ENCODE measurements around the gene RELN.
"Not testable (repeated sequence)": the region's sequence is repeated elsewhere in the genome, so short reads cannot be mapped to it uniquely, and the experiment has no call there.

Gene RELN

DNA sequence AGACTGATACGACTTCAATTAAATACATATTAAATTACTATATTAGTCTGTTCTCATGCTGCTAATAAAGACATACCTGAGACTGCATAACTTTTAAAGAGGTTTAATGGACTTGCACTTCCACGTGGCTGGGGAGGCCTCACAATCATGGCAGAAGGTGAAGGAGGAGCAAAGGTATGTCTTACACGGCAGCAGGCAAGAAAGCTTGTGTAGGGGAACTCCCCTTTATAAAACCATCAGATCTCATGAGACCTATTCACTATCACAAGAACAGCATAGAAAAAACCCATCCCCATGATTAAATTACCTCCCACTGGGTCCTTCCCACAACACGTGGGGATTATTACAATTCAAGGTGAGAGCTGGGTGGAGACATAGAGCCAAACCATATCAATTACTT lies 92.6 kb downstream of the RELN start:
- not testable (repeated sequence) for DNase-seq (ENCODE audit: low read depth, low spot score)

DNA sequence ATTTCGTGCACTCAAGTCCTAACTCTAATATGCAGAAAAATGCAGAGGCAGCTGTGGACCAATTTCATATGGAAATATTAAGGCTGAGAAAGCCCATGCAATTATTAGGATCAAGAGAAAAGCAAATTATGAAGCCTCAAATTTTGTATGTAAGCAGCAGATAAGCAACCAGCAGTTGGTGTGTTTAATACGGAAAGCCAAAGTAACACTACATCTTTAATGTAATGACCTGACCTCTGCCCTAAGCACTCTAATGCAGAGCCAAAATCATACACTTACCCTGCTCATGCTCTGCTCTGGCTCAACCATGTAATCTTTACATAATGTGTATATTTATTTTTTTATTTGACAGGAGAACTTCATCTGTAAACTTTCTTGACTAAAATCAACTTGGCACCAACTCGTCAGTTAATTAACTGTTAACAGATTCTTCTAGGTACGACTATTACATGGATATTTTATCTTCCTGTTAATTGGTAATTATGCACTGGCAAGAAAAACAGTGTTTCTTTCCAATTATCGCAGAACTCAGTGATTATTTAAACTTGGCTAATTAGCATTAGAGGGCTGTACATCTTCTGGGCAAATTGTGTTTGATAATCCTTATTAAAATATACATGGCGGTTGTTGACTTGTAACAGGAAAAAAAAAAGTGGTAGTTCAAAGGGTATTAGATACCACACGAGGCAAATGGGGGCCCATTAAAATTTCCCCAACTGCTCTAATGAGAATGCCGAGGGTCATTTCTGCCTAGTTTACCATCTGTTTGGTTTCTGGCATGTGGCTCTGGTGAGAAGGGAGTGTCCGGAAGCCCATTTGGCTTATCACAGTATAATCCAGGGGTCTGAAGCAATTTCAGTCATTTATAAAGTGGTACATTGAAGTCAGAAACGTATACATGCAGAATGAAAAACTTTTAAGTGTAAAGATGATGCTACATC lies 94.5 kb downstream of the RELN start:
- DNase-seq (ENCODE audit: low read depth, low spot score): no peak

DNA sequence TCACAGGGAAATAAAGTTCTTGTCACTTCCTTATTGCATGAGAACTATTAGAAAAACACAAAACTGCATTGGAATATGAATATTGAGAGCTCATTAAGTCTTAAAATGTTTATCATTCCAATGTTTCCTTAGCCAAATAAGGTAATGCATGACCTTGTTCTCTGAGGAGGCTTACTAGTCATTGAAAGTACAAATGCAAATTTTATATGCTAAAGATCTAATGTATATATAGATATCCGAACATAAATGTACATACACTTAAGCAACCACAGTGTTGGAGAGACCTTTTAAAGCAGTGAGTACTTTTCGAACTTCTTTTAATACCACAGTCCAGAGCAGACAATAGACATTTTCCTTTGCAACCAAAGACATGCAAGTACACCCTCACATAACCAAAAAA lies 96.1 kb downstream of the RELN start:
- DNase-seq (ENCODE audit: low read depth, low spot score): no peak

DNA sequence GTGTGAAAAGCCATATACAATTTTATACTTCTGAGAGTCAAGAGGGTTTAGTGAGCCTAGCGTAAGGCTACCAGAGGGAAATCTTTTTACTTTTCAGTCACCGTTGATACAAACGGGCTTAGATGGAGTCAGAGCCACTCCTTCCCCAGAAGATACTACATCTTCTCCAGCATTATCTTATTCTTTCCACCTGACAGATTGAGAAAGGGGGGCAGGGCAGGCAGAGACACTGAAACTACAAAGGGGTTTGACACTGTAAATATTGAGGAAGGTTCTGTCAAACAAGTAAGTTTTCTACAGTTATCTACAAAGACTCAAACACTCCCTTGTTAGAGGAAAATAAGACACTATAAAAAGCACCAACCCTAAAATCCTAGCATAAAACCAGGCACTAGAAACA lies 100.0 kb downstream of the RELN start:
- no peak for DNase-seq (ENCODE audit: low read depth, low spot score)

DNA sequence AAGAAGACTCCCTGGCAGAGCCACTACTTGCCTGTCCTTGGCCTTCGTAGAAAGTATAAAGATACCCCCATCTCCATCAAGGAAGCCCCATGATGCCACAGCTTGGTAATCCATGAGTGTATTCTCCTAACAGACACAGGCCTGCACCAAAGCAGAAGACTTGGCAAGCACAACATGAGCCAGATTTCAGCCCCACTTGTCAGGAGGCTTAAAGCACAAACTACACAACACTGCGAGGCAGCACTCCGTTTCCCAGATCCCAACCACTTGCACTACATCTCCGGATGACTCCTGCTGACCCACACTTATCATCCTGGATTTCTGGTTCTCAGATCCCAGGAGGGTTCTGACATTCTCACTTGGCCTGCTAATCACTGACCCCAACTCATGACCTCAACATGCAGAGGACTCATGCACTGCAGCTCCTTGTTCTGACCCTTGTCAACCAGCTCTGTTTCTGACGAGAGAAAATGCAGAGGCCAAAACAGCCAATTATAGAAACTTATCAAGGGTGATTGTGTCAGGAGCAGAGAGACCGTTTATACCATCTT lies 100.8 kb downstream of the RELN start:
- DNase-seq (ENCODE audit: low read depth, low spot score): no peak

DNA sequence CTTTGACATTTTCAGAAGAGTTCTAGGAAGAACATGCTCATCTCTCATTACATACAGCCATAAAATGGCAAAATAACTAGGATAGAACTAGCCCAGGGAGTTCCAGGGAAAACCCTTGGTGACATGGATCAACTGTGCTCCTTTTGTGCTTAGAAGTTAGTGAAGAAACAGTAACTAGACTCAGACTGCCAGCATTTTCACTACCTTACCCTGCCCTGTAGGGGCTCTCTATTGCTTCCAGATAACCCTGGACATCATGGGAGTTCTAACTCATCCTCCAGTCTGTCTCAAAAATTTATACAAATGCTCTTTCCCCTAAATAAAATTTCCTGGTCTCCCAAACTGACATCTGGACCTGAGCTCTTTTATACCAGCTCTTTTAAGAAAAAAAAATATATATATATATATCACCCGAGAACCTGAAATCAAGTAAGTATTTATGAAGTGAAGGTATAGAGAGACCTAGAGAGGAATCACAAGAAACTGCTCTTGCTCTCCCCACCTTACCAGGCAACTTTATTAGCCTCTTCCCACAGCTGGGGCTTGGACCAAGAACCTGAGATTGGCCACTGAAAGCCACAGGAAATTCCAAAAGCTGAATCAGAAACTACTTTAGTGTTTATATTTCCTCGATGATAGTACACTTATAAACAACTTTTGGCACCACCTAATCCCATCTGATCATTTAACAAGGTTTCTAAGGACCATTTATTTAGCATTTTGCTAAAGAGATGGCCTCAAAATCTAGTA lies 101.4 kb downstream of the RELN start:
- no peak for DNase-seq (ENCODE audit: low read depth, low spot score)

DNA sequence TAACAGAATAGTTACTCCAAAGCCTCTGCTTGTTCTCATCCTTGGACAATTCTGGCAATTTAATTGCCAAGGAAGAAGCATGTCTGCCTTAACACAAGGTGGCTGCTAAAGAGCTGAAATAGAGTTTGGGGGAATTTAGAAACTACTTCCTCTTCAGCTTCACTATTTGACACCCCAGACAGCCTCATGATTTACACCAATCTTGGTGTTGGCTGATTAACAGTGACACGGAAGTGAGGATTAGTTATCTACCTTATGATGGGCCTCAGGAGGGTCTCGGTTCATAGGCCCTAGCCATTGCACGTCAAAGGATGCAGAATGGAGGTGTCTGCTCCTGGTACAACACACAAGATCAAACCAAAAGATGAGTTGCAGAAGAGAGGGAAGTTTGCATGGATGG lies 102.4 kb downstream of the RELN start:
- DNase-seq (ENCODE audit: low read depth, low spot score): no peak

DNA sequence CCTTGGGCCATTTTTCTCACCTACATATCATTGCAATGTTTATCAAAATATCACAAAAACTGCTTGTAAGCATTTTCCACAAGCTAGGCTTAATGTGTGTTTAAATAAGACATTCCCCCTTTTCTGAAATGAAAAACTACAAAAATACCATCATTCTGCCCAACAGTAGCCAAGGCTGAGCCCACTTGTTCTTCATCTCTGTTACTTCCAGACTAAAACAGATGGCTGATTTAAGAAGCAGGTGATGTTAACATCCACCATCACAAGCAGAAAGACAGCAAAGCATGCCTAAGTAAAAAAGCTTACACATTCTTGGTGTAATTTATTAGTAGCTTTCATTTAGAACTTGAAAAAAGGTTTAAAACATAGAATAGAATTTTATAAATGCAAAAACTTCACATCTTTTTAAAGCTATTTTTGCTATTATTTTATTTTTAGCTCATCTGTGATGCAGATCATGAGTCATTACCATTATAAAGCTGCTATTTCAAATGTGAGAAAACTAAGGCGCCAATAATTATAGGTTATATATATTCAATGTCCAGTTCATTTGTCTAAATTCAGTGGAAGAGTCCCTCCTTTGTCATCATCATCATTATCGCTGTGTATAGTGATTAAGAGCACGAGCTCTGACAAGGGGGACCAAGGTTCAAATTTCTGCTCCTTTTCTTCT lies 109.4 kb downstream of the RELN start:
- no peak for DNase-seq (ENCODE audit: low read depth, low spot score)

DNA sequence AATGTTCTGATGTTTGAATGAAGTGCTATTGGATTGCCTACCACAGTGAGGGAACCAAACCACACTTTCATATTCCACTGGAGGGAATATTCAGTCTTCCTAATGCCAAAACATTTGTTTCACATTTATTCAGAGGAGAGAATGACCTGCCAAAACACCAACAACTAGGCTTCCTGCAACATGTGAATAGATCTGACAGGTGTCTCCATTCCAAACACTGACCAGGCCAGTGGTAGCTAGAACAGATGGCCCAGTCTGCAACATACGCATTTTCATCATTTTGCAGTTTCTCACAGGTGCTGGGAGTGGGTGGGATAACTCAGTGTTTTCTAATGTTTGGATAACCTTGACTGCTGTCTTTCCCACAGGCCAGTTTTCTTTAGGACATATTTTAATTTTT lies 110.0 kb downstream of the RELN start:
- no peak for DNase-seq (ENCODE audit: low read depth, low spot score)

DNA sequence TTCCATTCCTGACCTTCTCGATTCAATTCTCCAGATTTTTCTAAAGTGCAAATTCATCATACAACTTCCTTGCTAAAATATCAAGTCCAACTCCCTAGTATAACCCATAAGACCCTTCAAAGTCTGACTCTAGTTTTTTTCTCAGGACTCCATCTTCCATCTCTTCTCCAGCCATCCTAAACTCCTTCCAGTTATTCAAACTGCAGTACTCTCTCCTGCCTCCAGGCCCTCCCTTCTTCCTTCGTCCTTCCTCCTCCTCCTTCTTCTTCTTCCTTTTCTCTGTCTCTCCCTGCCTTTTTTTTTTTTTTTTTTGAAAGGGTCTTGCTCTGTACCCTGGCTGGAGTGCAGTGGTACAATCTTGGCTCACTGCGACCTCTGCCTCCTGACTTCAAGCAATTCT lies 111.9 kb downstream of the RELN start:
- no peak for DNase-seq (ENCODE audit: low read depth, low spot score)

DNA sequence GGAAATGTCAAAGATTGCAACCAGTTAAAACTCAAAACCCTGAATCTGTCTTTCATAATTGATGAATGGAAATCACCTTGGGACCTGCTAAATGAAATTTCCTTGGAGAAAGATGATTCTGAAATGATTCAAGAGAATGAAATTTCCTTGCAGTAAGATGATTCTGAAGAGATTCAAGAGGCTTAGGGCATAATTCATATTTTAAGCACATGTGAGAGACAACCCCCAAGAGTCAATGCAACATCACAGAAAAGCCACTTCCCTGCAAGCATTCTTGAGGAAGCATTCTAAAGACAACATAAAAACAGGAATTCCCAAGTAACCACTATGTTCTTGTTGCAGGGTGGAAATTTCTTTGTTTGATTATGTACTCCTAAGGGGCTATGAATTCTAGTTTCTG lies 113.7 kb downstream of the RELN start:
- DNase-seq (ENCODE audit: low read depth, low spot score): no peak

DNA sequence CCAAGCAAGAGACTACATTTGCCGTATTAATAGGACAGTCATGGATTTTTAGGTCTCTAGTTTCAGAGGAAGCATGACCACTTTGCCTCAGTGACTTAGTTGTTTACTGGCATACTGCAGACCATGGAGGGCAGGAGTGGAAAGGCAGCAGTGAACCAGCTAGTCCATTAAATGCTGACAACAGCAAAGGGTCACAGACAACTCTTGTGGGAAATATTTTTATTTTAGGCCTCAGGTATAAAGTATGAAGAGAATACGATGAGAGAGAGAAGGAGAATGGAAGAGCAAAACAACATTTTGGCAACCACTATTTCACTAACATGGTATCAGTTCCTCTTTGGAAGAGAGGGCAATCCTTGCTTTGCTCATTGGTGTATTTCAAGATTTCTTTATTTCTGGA lies 118.0 kb downstream of the RELN start:
- no peak for DNase-seq (ENCODE audit: low read depth, low spot score)

DNA sequence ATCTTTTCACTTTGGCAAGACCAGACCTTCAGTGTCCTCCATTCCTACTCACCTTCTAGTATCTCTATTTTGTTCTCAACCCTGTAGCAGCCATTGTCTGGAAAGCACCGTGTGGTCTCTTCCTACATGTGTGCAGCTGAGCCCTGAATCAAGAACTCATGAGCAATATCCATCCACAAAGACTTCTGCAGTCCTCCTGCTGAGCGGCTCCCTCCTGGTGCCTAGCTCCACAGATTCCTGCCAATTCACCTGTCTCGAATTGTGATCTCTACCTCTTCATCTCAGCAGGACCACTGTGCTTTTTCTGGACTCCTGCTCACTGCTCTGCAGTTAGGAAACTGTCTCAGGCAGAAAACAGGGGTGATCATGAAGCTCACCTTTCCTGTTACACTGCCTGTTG lies 118.8 kb downstream of the RELN start:
- DNase-seq (ENCODE audit: low read depth, low spot score): no peak

DNA sequence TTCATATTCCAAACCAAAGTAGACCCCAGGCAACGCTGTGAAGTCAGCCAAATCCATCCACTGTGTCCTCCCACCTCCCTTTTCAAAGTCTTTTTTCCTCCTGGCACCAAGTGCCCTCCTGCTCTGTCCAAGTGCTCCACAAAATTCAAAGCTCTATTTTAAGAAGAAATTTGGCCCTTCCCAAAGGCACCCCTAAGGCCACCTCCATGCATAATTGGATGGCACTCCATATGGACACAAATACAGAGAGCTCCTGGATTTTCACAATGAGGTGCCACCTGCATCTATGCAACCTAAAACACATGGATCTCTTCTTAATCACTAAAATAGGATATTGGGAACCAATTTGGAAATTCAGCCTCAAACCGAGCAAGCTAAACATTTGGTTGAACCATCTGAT lies 121.6 kb downstream of the RELN start:
- no peak for DNase-seq (ENCODE audit: low read depth, low spot score)

DNA sequence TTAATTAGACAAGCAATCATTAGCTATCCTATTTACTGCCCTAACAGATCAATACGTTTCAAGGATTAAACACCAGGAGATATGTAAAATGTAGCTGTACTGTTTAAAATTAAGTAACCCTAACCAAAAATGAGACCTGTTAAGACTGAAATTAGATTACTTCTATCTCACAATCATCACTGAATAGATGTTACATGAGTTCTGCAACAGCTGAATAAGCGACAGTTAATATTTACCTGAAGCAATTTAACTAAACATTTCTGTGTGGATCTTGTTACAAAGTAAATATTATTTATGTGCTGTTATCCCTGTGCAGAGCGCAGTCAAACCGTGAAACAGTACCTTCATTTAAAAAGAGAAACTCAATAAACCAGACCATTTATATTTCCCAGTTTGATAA lies 122.5 kb downstream of the RELN start:
- no peak for DNase-seq (ENCODE audit: low read depth, low spot score)

DNA sequence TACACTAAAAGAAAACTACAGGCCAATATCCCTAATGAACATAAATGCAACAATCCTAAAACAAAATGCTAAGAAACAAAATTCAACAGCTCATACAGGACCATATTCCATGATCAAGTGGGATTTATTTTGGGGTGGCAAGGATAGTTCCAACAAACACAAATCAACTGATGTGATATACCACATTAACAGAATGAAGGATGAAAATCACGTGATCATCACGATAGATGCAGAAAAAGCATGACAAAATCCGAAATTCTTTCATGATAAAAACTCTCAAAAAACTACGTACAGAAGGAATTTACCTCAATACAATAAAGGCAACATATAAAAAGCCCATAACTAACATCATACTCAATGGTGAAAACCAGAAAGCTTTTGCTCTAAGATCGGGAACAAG lies 124.0 kb downstream of the RELN start:
- no peak for DNase-seq (ENCODE audit: low read depth, low spot score)

DNA sequence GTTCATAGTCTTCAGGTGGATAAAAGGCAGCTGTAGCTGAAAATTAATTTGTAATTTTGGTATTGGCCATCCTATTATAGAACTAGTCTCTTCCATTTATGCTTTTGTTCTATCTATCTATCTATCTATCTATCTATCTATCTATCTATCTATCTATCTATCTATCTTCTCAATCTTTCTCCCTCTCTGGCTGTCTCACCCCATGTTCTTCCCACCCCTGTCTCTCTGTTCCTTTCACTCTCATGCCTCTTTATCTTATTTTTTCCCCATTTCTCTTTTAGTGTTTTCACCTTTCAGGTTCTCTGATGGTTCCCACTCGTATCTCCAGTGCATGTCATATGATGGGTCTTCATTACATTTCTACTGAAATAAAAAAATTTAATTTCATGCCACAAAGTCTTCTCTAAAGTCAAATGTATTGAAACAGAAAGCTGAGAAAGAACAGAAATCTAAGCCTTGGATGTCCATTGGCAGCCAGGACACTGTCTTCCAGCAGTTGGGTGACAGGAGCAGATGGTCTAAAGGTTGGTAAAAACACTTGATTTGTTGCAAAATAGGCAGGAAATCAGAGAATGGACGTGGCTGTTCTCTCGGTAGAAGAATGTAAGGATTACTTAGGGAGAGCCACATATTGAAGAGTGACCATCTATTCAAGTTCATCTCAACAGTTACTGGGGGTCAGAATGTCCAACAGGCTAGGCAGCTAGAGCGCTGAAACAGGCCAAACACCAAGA lies 127.0 kb downstream of the RELN start:
- DNase-seq (ENCODE audit: low read depth, low spot score): no peak

DNA sequence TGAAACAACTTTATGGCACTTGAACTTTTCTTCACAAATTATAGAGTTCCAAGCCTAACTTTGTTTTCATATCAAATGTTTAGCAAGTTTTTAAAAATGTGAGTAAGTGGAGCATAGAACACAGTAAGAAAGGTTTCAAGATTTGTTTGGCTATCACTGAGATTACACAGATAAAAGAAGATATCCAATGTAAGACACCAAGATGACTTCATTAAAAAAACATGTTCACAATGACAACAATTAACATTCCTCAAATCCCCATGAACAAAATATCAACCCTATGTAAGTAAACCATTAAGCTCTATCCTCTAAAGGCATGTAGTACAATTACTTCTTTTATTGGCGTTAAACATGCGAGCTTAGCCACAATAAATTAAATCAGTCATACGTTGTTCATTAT lies 129.7 kb downstream of the RELN start:
- no peak for DNase-seq (ENCODE audit: low read depth, low spot score)

DNA sequence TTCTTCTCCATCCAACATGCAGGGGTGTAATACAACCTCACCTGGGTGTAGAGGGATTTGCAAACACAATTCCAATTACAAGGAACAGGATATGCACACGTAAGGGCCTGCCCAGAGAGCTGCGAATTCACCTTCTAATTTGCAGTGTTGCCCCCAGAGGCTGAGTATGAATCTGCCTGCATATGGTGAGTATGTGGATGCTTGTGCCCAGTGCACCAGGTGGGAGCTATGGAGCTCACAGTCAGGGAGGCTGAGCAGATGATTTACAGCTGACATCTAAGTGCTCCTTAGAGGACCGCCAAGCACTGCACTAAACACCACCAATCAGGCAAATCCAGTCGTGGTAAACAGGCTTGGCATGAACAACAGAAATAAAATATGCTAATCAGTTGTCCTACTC lies 132.0 kb downstream of the RELN start:
- no peak for DNase-seq (ENCODE audit: low read depth, low spot score)

DNA sequence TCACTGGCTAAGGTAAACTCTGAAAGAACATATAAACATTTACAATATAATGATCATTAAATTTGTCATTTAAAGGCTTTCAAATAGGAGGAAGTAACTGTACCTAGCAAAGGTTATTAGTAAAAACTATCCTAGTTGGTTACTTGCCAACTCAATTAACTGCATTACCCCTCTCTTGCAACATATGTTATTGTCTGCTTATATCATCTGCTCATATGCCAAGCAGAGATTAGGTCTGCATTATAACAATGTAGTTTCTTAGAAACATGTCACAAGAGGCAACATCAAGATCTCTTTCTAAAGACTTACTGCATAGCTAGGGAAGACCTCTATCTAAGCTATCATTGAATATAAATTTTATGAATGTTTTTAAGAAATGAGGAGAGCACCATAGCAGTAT lies 132.5 kb downstream of the RELN start:
- no peak for DNase-seq (ENCODE audit: low read depth, low spot score)

DNA sequence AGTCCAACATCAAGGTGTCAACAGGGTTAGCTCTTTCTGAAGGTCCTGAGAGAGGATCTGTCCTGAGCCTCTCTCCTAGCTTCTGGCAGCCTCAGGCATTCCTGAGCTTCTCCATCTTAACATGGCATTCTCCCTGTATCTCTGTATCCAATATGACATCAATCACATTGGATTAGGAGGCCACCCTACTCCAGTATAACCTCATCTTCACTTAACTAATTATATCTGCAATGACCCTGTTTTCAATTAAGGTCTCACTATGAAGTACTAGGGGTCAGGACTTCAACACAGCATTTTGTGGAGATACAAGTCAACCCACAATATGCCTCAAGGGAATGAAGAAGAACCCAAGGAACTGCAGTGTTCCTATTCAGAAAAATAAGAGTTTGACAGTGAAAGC lies 133.8 kb downstream of the RELN start:
- no peak for DNase-seq (ENCODE audit: low read depth, low spot score)

DNA sequence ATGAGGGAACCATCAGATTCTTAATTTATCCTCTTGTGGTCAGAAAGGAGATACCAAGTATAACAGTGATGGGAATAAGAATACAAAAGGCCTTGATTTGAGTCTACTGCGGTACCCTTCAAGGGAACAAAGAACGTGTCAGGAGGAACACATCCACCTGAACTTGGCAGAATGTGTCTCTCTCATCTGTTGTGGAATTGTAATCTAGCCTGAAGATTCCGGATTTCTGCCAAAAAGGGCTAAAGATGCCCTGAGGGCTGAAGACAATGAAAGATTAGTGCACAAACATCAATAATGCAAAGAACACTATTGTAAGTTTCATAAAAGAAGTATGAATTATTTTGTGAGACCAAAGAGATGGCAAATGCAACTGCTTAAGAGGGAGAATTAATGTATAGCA lies 134.8 kb downstream of the RELN start:
- no peak for DNase-seq (ENCODE audit: low read depth, low spot score)
